ENCODE measurements around the gene SAG.
A peak's percentile ranks its signal among the peaks of the same experiment; 100 is the strongest.
"Not testable (repeated sequence)": the region's sequence is repeated elsewhere in the genome, so short reads cannot be mapped to it uniquely, and the experiment has no call there.

The SAG gene

GRCh38 chr2:233369897-233370685, 62.5 kb downstream of the SAG start:
- no peak for TF ChIP-seq CTCF (IDR thresholded peaks at IDR 0.05; ENCODE audit: unreplicated experiment in 3 of 3)
- Mint-ChIP-seq H3K4me3 (no peak overlapping the region), H3K9me3 (no peaks in the 10 kb centered on the region), H3K4me1 (peaks cover 38% of the 10 kb centered on the region), H3K27ac (peak overlapping the region; percentile 43 to 84 (median 44)), H3K36me3 (ENCODE audit: low read depth) (peaks cover 19% of the 10 kb centered on the region), H3K27me3 (ENCODE audit: low read depth) (no peaks in the 10 kb centered on the region)

- Mint-ChIP-seq H3K4me1 (peaks cover 51% of the 10 kb centered on the region), H3K27ac (peak overlapping the region; percentile 60 to 67 (median 63)), H3K36me3 (ENCODE audit: low read depth) (peaks cover 9% of the 10 kb centered on the region), H3K9me3 (no peaks in the 10 kb centered on the region), H3K27me3 (ENCODE audit: low read depth) (no peaks in the 10 kb centered on the region), H3K4me3 (peak overlapping the region in 1 of 3 experiments; percentile 18)
- no peak for TF ChIP-seq CTCF (IDR thresholded peaks at IDR 0.05; ENCODE audit: unreplicated experiment in 3 of 3)
Observed at GRCh38 chr2:233371641-233372040, 64.0 kb downstream of the SAG start.

GRCh38 chr2:233372855-233373254, 65.2 kb downstream of the SAG start:
- Mint-ChIP-seq H3K27ac (peak overlapping the region; percentile 28 to 73 (median 60)), H3K36me3 (ENCODE audit: low read depth) (peaks cover 16% of the 10 kb centered on the region), H3K27me3 (ENCODE audit: low read depth) (no peaks in the 10 kb centered on the region), H3K4me3 (peak overlapping the region in 1 of 3 experiments; percentile 61), H3K9me3 (no peaks in the 10 kb centered on the region), H3K4me1 (peaks cover 51% of the 10 kb centered on the region)
- TF ChIP-seq CTCF (IDR thresholded peaks at IDR 0.05; ENCODE audit: unreplicated experiment in 3 of 3): no peak

- peak overlapping the region; percentile 28 to 73 (median 60) for H3K27ac Mint-ChIP-seq
- no peak for TF ChIP-seq CTCF (IDR thresholded peaks at IDR 0.05; ENCODE audit: unreplicated experiment in 3 of 3)
- peaks cover 16% of the 10 kb centered on the region for H3K36me3 Mint-ChIP-seq (ENCODE audit: low read depth)
- no peaks in the 10 kb centered on the region for H3K9me3 Mint-ChIP-seq
- H3K4me1 Mint-ChIP-seq: peaks cover 51% of the 10 kb centered on the region
- H3K4me3 Mint-ChIP-seq: peak overlapping the region in 1 of 3 experiments; percentile 61
- H3K27me3 Mint-ChIP-seq (ENCODE audit: low read depth): no peaks in the 10 kb centered on the region
Observed at GRCh38 chr2:233373316-233373715, 65.7 kb downstream of the SAG start.

GRCh38 chr2:233374776-233375175, 67.2 kb downstream of the SAG start:
- not testable (repeated sequence) for H3K9me3 Mint-ChIP-seq

GRCh38 chr2:233375490-233376314, 68.1 kb downstream of the SAG start:
- no peak for TF ChIP-seq CTCF (IDR thresholded peaks at IDR 0.05; ENCODE audit: unreplicated experiment in 3 of 3)
- Mint-ChIP-seq H3K27me3 (ENCODE audit: low read depth) (no peaks in the 10 kb centered on the region), H3K4me1 (peaks cover 50% of the 10 kb centered on the region), H3K27ac (peak overlapping the region in 2 of 3 experiments; percentile 0 to 56), H3K9me3 (no peaks in the 10 kb centered on the region), H3K36me3 (ENCODE audit: low read depth) (peaks cover 16% of the 10 kb centered on the region), H3K4me3 (no peak overlapping the region)

More at GRCh38 chr2:233374776-233375175, 67.2 kb downstream of the SAG start:
- Mint-ChIP-seq H3K36me3 (ENCODE audit: low read depth) (peaks cover 16% of the 10 kb centered on the region), H3K4me1 (peaks cover 47% of the 10 kb centered on the region)
- H3K4me3 Mint-ChIP-seq; H3K27ac Mint-ChIP-seq; H3K27me3 Mint-ChIP-seq (ENCODE audit: low read depth): not testable (repeated sequence)

Data from nephron (organoid).